RWPE2 (cell line): ENCODE measurements around the gene DEDD2.

Source experiments
- ATAC-seq: fragments of 200-7000 bp; cut with Tn5 transposase; 3 replicates; pipeline ENCODE4 v1.9.1; 2021; ENCODE audit warnings: low read depth
- DNase-seq: peaks from one replicate; pipeline ENCODE4 v3.0.0-alpha.2; 2020; ENCODE audit warnings: low spot score
- H3K27ac ChIP-seq: fragments of 450-650 bp; 2 replicates; pipeline ENCODE4 v1.5.1; 2017; ENCODE audit warnings: mild to moderate bottlenecking; ENCODE audit not compliant: poor library complexity, severe bottlenecking
- H3K27me3 ChIP-seq: fragments of 250-450 bp; sonication (Bioruptor Pico); 2 replicates; pipeline ENCODE4 v1.5.1; 2021; ENCODE audit warnings: mild to moderate bottlenecking, moderate library complexity; ENCODE audit not compliant: insufficient read depth, poor library complexity, severe bottlenecking
- H3K36me3 ChIP-seq: fragments of 250-450 bp; sonication (Bioruptor Pico); 2 replicates; pipeline ENCODE4 v1.5.1; 2020; ENCODE audit warnings: low read depth, mild to moderate bottlenecking, moderate library complexity
- H3K4me1 ChIP-seq: fragments of 250-450 bp; sonication (Bioruptor Pico); 2 replicates; pipeline ENCODE4 v1.5.1; 2021; ENCODE audit warnings: mild to moderate bottlenecking, moderate library complexity; ENCODE audit not compliant: insufficient read depth, poor library complexity, severe bottlenecking
- H3K4me3 ChIP-seq: fragments of 250-450 bp; sonication (Bioruptor Pico); 2 replicates; pipeline ENCODE4 v1.5.1; 2021; ENCODE audit warnings: mild to moderate bottlenecking, moderate library complexity; ENCODE audit not compliant: severe bottlenecking
- H3K9me3 ChIP-seq: fragments of 250-450 bp; sonication (Bioruptor Pico); 2 replicates; pipeline ENCODE4 v1.5.1; 2021; ENCODE audit warnings: mild to moderate bottlenecking, moderate library complexity; ENCODE audit not compliant: severe bottlenecking
- CTCF ChIP-seq: fragments of 450-650 bp; IDR thresholded peaks from one replicate; pipeline ENCODE4 v1.5.1; 2017; ENCODE audit warnings: mild to moderate bottlenecking, moderate library complexity; ENCODE audit not compliant: poor library complexity, severe bottlenecking

The DEDD2 gene

GRCh38 chr19:42161616-42162263, 55.7 kb downstream of the DEDD2 start:
- TF ChIP-seq CTCF: no peak
- Histone ChIP-seq H3K4me3 (no peak overlapping the region), H3K4me1 (no peaks in the 10 kb centered on the region), H3K27ac (no peak overlapping the region), H3K9me3 (no peaks in the 10 kb centered on the region), H3K36me3 (no peaks in the 10 kb centered on the region), H3K27me3 (no peaks in the 10 kb centered on the region)
- ATAC-seq: no peak
- no peak for DNase-seq

- no peak overlapping the region for H3K4me3 ChIP-seq
- no peaks in the 10 kb centered on the region for H3K36me3 ChIP-seq
- DNase-seq (no peak), ATAC-seq (no peak)
- TF ChIP-seq CTCF: no peak
- peaks cover 6% of the 10 kb centered on the region for H3K27me3 ChIP-seq
- H3K9me3 ChIP-seq: no peaks in the 10 kb centered on the region
- no peaks in the 10 kb centered on the region for H3K4me1 ChIP-seq
- no peak overlapping the region for H3K27ac ChIP-seq
Measured at GRCh38 chr19:42159942-42160341, 57.5 kb downstream of the DEDD2 start.

- H3K27me3 ChIP-seq: peaks cover 13% of the 10 kb centered on the region
- H3K4me3 ChIP-seq: no peak overlapping the region
- H3K9me3 ChIP-seq: no peaks in the 10 kb centered on the region
- DNase-seq: no peak
- no peak for ATAC-seq
- H3K27ac ChIP-seq: no peak overlapping the region
- H3K36me3 ChIP-seq: no peaks in the 10 kb centered on the region
- no peak for TF ChIP-seq CTCF
- no peaks in the 10 kb centered on the region for H3K4me1 ChIP-seq
Measured at GRCh38 chr19:42158926-42159325, 58.6 kb downstream of the DEDD2 start.

GRCh38 chr19:42156571-42156970, 60.9 kb downstream of the DEDD2 start:
- ATAC-seq (no peak), DNase-seq (no peak)
- no peak overlapping the region for H3K27ac ChIP-seq
- TF ChIP-seq CTCF: no peak
- no peaks in the 10 kb centered on the region for H3K36me3 ChIP-seq
- no peak overlapping the region for H3K4me3 ChIP-seq
- peaks cover 13% of the 10 kb centered on the region for H3K27me3 ChIP-seq
- H3K9me3 ChIP-seq: no peaks in the 10 kb centered on the region
- H3K4me1 ChIP-seq: no peaks in the 10 kb centered on the region

GRCh38 chr19:42155796-42156195, 61.7 kb downstream of the DEDD2 start:
- ATAC-seq (no peak), DNase-seq (no peak)
- Histone ChIP-seq H3K4me3 (no peak overlapping the region), H3K36me3 (no peaks in the 10 kb centered on the region), H3K4me1 (no peaks in the 10 kb centered on the region), H3K27me3 (peaks cover 13% of the 10 kb centered on the region), H3K27ac (no peak overlapping the region), H3K9me3 (no peaks in the 10 kb centered on the region)
- no peak for TF ChIP-seq CTCF
